ENCODE data around the gene NCAPD2. TPM values are rescaled to one million over a fixed set of nuclear protein-coding genes. Genes with fewer than 3 reads are reported as not detected.

Gene NCAPD2
- total RNA-seq, 1 donor from 2014 or later: 99.1 TPM

GRCh38 chr12:6520186-6520585, 26.3 kb downstream of the NCAPD2 start:
- Mint-ChIP-seq H3K27me3 (no peaks in the 10 kb centered on the region), H3K4me1 (ENCODE audit: low read depth) (no peaks in the 10 kb centered on the region), H3K4me3 (ENCODE audit: low read depth) (no peak overlapping the region), H3K9me3 (ENCODE audit: low read depth) (no peaks in the 10 kb centered on the region), H3K36me3 (ENCODE audit: insufficient read depth) (peaks cover 43% of the 10 kb centered on the region), H3K27ac (no peak overlapping the region)
- no peak for TF ChIP-seq CTCF (IDR thresholded peaks at IDR 0.05; ENCODE audit: unreplicated experiment)
- no peak for DNase-seq (ENCODE audit: low spot score, unreplicated experiment)

- TF ChIP-seq CTCF (IDR thresholded peaks at IDR 0.05; ENCODE audit: unreplicated experiment): no peak
- Mint-ChIP-seq H3K36me3 (ENCODE audit: insufficient read depth) (peaks cover 44% of the 10 kb centered on the region), H3K4me1 (ENCODE audit: low read depth) (no peaks in the 10 kb centered on the region), H3K27ac (no peak overlapping the region), H3K27me3 (no peaks in the 10 kb centered on the region), H3K4me3 (ENCODE audit: low read depth) (no peak overlapping the region), H3K9me3 (ENCODE audit: low read depth) (no peaks in the 10 kb centered on the region)
- no peak for DNase-seq (ENCODE audit: low spot score, unreplicated experiment)
These were observed 28.3 kb downstream of the NCAPD2 start for GRCh38 chr12:6522193-6522592.

GRCh38 chr12:6523708-6524107, 29.8 kb downstream of the NCAPD2 start:
- TF ChIP-seq CTCF (IDR thresholded peaks at IDR 0.05; ENCODE audit: unreplicated experiment): no peak
- Mint-ChIP-seq H3K9me3 (ENCODE audit: low read depth) (no peaks in the 10 kb centered on the region), H3K4me3 (ENCODE audit: low read depth) (no peak overlapping the region), H3K27me3 (no peaks in the 10 kb centered on the region), H3K27ac (no peak overlapping the region), H3K4me1 (ENCODE audit: low read depth) (no peaks in the 10 kb centered on the region), H3K36me3 (ENCODE audit: insufficient read depth) (peaks cover 48% of the 10 kb centered on the region)
- DNase-seq (ENCODE audit: low spot score, unreplicated experiment): no peak

GRCh38 chr12:6524648-6525047, 30.7 kb downstream of the NCAPD2 start:
- H3K36me3 Mint-ChIP-seq (ENCODE audit: insufficient read depth): peaks cover 52% of the 10 kb centered on the region
- no peaks in the 10 kb centered on the region for H3K9me3 Mint-ChIP-seq (ENCODE audit: low read depth)
- no peak for DNase-seq (ENCODE audit: low spot score, unreplicated experiment)
- H3K4me1 Mint-ChIP-seq (ENCODE audit: low read depth): no peaks in the 10 kb centered on the region
- H3K4me3 Mint-ChIP-seq (ENCODE audit: low read depth): no peak overlapping the region
- H3K27ac Mint-ChIP-seq: no peak overlapping the region
- TF ChIP-seq CTCF (IDR thresholded peaks at IDR 0.05; ENCODE audit: unreplicated experiment): no peak
- H3K27me3 Mint-ChIP-seq: no peaks in the 10 kb centered on the region

- no peaks in the 10 kb centered on the region for H3K27me3 Mint-ChIP-seq
- H3K27ac Mint-ChIP-seq: no peak overlapping the region
- TF ChIP-seq CTCF (IDR thresholded peaks at IDR 0.05; ENCODE audit: unreplicated experiment): no peak
- H3K4me3 Mint-ChIP-seq (ENCODE audit: low read depth): no peak overlapping the region
- H3K36me3 Mint-ChIP-seq (ENCODE audit: insufficient read depth): peaks cover 59% of the 10 kb centered on the region
- DNase-seq (ENCODE audit: low spot score, unreplicated experiment): no peak
- no peaks in the 10 kb centered on the region for H3K9me3 Mint-ChIP-seq (ENCODE audit: low read depth)
- H3K4me1 Mint-ChIP-seq (ENCODE audit: low read depth): no peaks in the 10 kb centered on the region
These were observed 32.3 kb downstream of the NCAPD2 start for GRCh38 chr12:6526201-6526600.
